ENCODE results near the gene VAV3. TPM values are rescaled to one million over a fixed set of nuclear protein-coding genes. Genes with fewer than 3 reads are reported as not detected.

The VAV3 gene
- total RNA-seq, 2 donors from 2014 or later, result 69.1 to 102 TPM

- peak in 1 of 2 donors; percentile 60 for DNase-seq
- intact Hi-C loops (cut with DNase I, micrococcal nuclease), result no loop called here
- peak; percentile 74 for ATAC-seq
Measured at GRCh38 chr1:107683191-107683657, 281.8 kb downstream of the VAV3 start.

GRCh38 chr1:107682467-107682866, 282.5 kb downstream of the VAV3 start:
- DNase-seq, result no peak
- peak; percentile 57 for ATAC-seq
- intact Hi-C loops (cut with DNase I, micrococcal nuclease), result no loop called here

- intact Hi-C loops (cut with DNase I, micrococcal nuclease), result no loop called here
Measured at GRCh38 chr1:107681001-107681479, 283.9 kb downstream of the VAV3 start.

GRCh38 chr1:107680579-107680985, 284.4 kb downstream of the VAV3 start:
- DNase-seq, result peak; percentile 41 to 59
- intact Hi-C loops (cut with DNase I, micrococcal nuclease), result no loop called here
- peak; percentile 34 for ATAC-seq

More at GRCh38 chr1:107681001-107681479, 283.9 kb downstream of the VAV3 start:
- ATAC-seq, result peak; percentile 41
- DNase-seq, result no peak

- DNase-seq (no peak), ATAC-seq (no peak)
- intact Hi-C loops (cut with DNase I, micrococcal nuclease), result no loop called here
Measured at GRCh38 chr1:107679411-107679953, 285.5 kb downstream of the VAV3 start.

GRCh38 chr1:107678993-107679392, 286.0 kb downstream of the VAV3 start:
- DNase-seq, result no peak
- no peak for ATAC-seq

GRCh38 chr1:107677697-107678096, 287.3 kb downstream of the VAV3 start:
- no peak for ATAC-seq
- DNase-seq, result no peak

More at GRCh38 chr1:107678993-107679392, 286.0 kb downstream of the VAV3 start:
- intact Hi-C loops (cut with DNase I, micrococcal nuclease), result no loop called here

GRCh38 chr1:107674486-107674885, 290.5 kb downstream of the VAV3 start:
- ATAC-seq, result no peak
- no peak for DNase-seq
- intact Hi-C loops (cut with DNase I, micrococcal nuclease), result no loop called here

More at GRCh38 chr1:107677697-107678096, 287.3 kb downstream of the VAV3 start:
- intact Hi-C loops (cut with DNase I, micrococcal nuclease), result no loop called here

GRCh38 chr1:107673006-107673405, 292.0 kb downstream of the VAV3 start:
- no peak for ATAC-seq
- intact Hi-C loops (cut with DNase I, micrococcal nuclease), result no loop called here
- no peak for DNase-seq

GRCh38 chr1:107670397-107671040, 294.5 kb downstream of the VAV3 start:
- ATAC-seq (no peak), DNase-seq (no peak)
- intact Hi-C loops (cut with DNase I, micrococcal nuclease), result no loop called here

GRCh38 chr1:107669996-107670395, 295.0 kb downstream of the VAV3 start:
- DNase-seq (peak; percentile 72 to 84), ATAC-seq (peak; percentile 43)
- intact Hi-C loops (cut with DNase I, micrococcal nuclease), result no loop called here

- ATAC-seq (no peak), DNase-seq (no peak)
- intact Hi-C loops (cut with DNase I, micrococcal nuclease), result no loop called here
Measured at GRCh38 chr1:107668762-107669161, 296.2 kb downstream of the VAV3 start.

GRCh38 chr1:107666493-107666892, 298.5 kb downstream of the VAV3 start:
- DNase-seq (peak in 1 of 2 donors; percentile 62), ATAC-seq (peak; percentile 62)
- intact Hi-C loops (cut with DNase I, micrococcal nuclease), result no loop called here

- ATAC-seq (peak; percentile 45), DNase-seq (no peak)
- intact Hi-C loops (cut with DNase I, micrococcal nuclease), result no loop called here
Measured at GRCh38 chr1:107664982-107665925, 299.7 kb downstream of the VAV3 start.

- DNase-seq (no peak), ATAC-seq (no peak)
- intact Hi-C loops (cut with DNase I, micrococcal nuclease), result no loop called here
Measured at GRCh38 chr1:107662971-107663370, 302.0 kb downstream of the VAV3 start.

- intact Hi-C loops (cut with DNase I, micrococcal nuclease), result no loop called here
- DNase-seq (no peak), ATAC-seq (no peak)
Measured at GRCh38 chr1:107661158-107661557, 303.8 kb downstream of the VAV3 start.

GRCh38 chr1:107659961-107660360, 305.0 kb downstream of the VAV3 start:
- ATAC-seq (no peak), DNase-seq (no peak)

GRCh38 chr1:107657356-107657755, 307.6 kb downstream of the VAV3 start:
- ATAC-seq (peak; percentile 16), DNase-seq (no peak)
- intact Hi-C loops (cut with DNase I, micrococcal nuclease), result no loop called here

More at GRCh38 chr1:107659961-107660360, 305.0 kb downstream of the VAV3 start:
- intact Hi-C loops (cut with DNase I, micrococcal nuclease), result no loop called here

- DNase-seq, result no peak
- ATAC-seq, result no peak
- intact Hi-C loops (cut with DNase I, micrococcal nuclease), result no loop called here
Measured at GRCh38 chr1:107653765-107654164, 311.2 kb downstream of the VAV3 start.

Measured in left colon (tissue), 2 donors.